Effector memory CD4-positive, alpha-beta T cell (primary cell): Measurements from ENCODE around the gene IL33.

Source experiments
- DNase-seq, 3 donors: peaks; one replicate each; pipeline ENCODE4 v3.0.0-alpha.2; 2020
- H3K27ac ChIP-seq: 2 replicates; pipeline ENCODE4 v1.7.0; 2013; ENCODE audit warnings: mild to moderate bottlenecking, low read length, moderate library complexity; ENCODE audit not compliant: insufficient read depth, poor library complexity, severe bottlenecking
- H3K27me3 ChIP-seq: replicated peaks from 2 replicates; pipeline ENCODE4 v1.7.0; 2013; ENCODE audit warnings: mild to moderate bottlenecking, low read length; ENCODE audit not compliant: insufficient read depth, control insufficient read depth, poor library complexity, severe bottlenecking
- H3K36me3 ChIP-seq: 2 replicates; pipeline ENCODE4 v1.7.0; 2013; ENCODE audit warnings: mild to moderate bottlenecking, low read length, moderate library complexity; ENCODE audit not compliant: control insufficient read depth, insufficient read depth
- H3K4me1 ChIP-seq: 2 replicates; pipeline ENCODE4 v1.7.0; 2013; ENCODE audit warnings: low read length, mild to moderate bottlenecking; ENCODE audit not compliant: control insufficient read depth, insufficient read depth, poor library complexity, severe bottlenecking
- H3K4me3 ChIP-seq: 2 replicates; pipeline ENCODE4 v1.7.0; 2013; ENCODE audit warnings: low read length, low read depth, mild to moderate bottlenecking; ENCODE audit not compliant: insufficient read depth, poor library complexity, severe bottlenecking
- H3K9me3 ChIP-seq: 2 replicates; pipeline ENCODE4 v1.7.0; 2013; ENCODE audit warnings: mild to moderate bottlenecking, low read length, moderate library complexity; ENCODE audit not compliant: control insufficient read depth

IL33 gene

DNA sequence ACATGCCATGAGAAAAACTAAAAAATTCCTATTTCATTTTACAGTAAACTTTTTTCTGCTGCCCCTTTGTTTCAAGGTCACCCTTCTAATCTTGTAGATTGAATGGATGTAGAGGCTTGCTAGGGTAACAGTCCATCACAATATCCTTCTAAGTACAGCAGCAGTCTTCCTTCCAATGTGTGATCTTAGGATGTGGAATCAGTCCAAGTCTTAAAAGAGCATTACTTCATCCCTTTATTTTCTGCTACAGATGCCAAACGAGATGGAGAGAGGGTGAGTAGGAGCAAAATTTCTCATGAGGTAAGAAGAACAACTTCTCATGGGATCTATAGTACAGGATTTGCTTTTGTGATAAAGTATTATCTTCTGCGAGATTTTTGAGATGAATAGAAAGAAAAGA, 704 bp upstream of the IL33 start:
- H3K4me3 ChIP-seq = no peak overlapping the region
- H3K4me1 ChIP-seq = no peaks in the 10 kb centered on the region
- DNase-seq = no peak
- H3K9me3 ChIP-seq = peaks cover 3% of the 10 kb centered on the region
- no peak overlapping the region for H3K27ac ChIP-seq
- no peaks in the 10 kb centered on the region for H3K36me3 ChIP-seq
- peaks cover 3% of the 10 kb centered on the region for H3K27me3 ChIP-seq

DNA sequence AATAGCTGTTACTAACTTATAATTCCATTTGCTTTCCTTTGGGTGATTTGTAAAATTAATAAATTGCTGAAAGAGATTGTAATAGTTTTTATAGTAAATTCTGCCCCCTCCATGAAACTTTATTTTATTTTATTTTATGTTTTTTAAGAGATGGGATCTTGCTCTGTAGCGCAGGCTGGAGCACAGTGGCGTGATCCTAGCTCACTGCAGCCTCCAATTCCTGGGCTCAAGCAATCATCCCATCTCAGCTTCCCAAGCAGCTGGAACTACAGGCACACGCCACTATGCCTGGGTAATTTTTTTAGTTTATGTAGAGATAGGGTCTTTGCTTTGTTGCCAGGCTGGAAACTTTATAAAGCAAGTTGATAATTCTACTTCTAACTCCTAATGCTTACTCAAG, 395 bp downstream of the IL33 start:
- no peak overlapping the region for H3K27ac ChIP-seq
- no peaks in the 10 kb centered on the region for H3K36me3 ChIP-seq
- H3K4me1 ChIP-seq = no peaks in the 10 kb centered on the region
- no peak overlapping the region for H3K4me3 ChIP-seq
- H3K9me3 ChIP-seq = no peaks in the 10 kb centered on the region
- H3K27me3 ChIP-seq = peaks cover 3% of the 10 kb centered on the region
- DNase-seq = no peak

DNA sequence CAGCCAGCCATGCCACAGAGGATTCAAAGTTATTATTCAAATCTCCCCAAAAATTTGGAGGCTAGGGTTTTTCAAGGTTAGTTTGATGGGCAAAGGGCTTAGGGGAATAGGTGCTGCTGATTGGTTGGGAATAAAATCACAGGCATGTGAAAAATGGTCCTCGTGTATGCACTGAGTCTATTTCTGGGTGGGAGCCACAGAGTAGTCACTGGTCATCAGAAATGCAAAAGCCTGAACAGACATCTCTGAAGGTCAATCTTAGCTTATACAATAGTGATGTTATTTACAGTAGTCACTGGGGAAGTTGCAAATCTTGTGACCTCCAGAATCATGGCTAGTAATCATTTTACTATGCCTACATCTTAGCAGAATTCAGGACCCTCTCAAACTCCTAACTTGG, 1.3 kb downstream of the IL33 start:
- no peaks in the 10 kb centered on the region for H3K36me3 ChIP-seq
- H3K27ac ChIP-seq = no peak overlapping the region
- H3K4me1 ChIP-seq = no peaks in the 10 kb centered on the region
- no peak for DNase-seq
- H3K4me3 ChIP-seq = no peak overlapping the region
- no peaks in the 10 kb centered on the region for H3K9me3 ChIP-seq
- H3K27me3 ChIP-seq = peaks cover 3% of the 10 kb centered on the region

DNA sequence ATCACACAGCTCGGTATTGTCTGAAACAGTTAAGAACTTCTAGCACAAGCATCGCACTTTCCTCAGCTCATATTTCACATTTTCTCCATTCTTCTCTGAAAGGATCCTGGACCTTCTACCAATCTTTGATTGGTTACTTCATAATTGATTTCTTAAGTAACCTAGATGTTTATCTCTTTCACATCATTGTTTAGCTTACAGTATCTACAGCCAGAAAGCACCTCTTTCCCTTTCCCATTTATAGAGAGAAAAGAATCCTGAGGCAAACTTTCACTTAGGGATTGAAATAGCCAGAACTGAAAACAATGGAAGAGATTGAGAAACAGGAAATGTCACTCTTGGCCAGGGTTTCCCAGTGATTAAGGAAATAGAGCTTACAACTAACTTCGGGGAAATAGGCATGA, 2.5 kb downstream of the IL33 start:
- Histone ChIP-seq H3K9me3 (no peaks in the 10 kb centered on the region), H3K27ac (no peak overlapping the region), H3K27me3 (peaks cover 3% of the 10 kb centered on the region), H3K4me3 (no peak overlapping the region), H3K36me3 (no peaks in the 10 kb centered on the region), H3K4me1 (no peaks in the 10 kb centered on the region)
- no peak for DNase-seq

DNA sequence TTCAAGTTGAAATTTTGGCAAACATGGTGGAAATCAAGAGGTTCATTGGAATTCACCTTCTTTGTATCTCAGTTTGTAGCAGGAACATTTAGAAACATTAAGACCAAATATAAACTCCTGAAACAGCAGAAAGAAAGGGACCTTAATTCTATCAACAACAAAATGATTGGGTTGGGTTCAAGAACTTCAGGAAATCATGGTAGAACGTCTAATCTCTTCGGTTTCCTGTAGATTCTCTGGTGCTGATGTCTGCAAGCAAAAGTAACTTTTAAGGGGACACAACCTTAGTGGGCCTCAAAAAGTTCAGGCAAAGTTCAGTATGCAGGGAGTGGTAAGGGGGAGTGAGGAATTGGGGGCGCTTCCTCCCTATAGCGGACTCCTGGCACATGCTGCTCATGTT, 3.4 kb downstream of the IL33 start:
- Histone ChIP-seq H3K4me1 (no peaks in the 10 kb centered on the region), H3K27me3 (peaks cover 3% of the 10 kb centered on the region), H3K36me3 (no peaks in the 10 kb centered on the region), H3K9me3 (no peaks in the 10 kb centered on the region), H3K27ac (no peak overlapping the region), H3K4me3 (no peak overlapping the region)
- DNase-seq = no peak

DNA sequence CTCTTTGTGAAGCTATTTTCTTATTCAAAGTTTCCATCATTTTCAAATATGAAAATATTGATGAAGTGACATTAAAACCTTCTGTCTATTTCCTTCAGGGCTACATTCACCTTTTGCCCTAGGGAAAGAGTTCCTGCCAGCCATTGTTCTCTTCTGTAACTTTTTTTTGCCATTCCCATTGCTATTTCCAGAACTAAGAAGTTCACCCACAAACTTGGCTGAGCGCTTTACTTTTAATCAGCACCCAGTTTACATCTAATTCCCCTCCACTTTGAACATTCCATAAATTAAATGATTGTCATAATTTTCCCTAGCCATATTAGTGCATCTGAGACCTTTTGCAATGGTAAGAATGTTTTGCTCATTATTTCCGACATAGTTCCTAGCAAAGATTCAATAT, 4.4 kb downstream of the IL33 start:
- Histone ChIP-seq H3K4me3 (no peak overlapping the region), H3K4me1 (no peaks in the 10 kb centered on the region), H3K9me3 (no peaks in the 10 kb centered on the region), H3K36me3 (no peaks in the 10 kb centered on the region), H3K27me3 (no peaks in the 10 kb centered on the region), H3K27ac (no peak overlapping the region)
- DNase-seq = no peak

DNA sequence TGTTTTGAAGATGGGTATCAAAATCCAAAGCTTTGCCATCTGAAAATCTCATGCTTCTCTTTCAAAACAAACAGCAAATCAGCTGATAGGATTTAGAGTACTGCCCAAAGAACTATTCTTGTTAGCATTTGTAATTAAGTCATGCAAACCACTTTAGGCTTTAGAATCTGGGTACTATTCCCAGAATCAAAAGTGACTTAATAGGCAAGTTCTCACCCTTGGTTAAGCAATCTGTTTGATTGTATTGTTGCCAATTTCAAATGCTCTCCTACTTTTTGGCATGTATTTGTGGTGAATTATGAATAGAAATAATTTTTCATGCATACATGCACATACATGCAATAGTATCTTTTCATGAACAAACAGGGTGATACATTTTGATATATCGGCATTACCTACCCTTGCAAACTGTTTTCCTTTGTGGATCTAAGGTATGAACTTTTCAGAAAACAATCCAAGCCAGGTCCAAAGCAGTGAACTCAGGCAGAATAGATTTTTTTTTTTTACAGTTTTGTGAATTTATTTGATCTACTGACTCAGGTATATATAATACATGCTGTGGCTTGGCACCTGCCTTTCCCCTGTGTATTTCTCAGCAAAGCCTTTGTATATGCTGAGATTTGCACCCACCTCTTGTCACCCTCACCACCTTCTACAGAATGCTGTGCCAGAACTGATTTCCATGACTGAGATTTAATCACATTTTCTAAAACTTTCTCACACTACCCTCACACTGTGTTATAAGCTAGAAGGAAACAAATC, 9.0 kb downstream of the IL33 start:
- H3K9me3 ChIP-seq = no peaks in the 10 kb centered on the region
- H3K27me3 ChIP-seq = no peaks in the 10 kb centered on the region
- no peaks in the 10 kb centered on the region for H3K4me1 ChIP-seq
- no peaks in the 10 kb centered on the region for H3K36me3 ChIP-seq
- no peak overlapping the region for H3K4me3 ChIP-seq
- H3K27ac ChIP-seq = no peak overlapping the region
- DNase-seq = no peak

DNA sequence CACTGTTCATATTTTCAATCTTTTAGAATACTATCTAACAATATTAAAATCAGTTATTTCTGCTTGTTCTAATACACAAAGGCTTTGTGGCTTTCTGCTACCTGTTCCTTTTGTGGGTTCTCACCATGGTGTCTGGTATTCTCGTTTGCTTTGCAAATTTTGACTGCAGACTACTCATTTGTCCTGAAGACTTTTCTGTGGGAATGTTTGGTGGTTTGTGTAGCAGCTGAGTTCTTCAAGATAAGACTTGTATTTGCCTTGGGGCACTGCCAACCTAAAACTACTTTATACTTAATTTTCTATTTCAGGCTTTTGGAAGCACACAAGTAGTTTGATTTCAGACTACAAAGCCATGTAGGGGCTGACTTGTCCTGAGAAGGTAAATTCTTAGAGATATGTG, 11.1 kb downstream of the IL33 start:
- H3K27me3 ChIP-seq = no peaks in the 10 kb centered on the region
- no peak overlapping the region for H3K4me3 ChIP-seq
- no peaks in the 10 kb centered on the region for H3K4me1 ChIP-seq
- H3K9me3 ChIP-seq = no peaks in the 10 kb centered on the region
- DNase-seq = no peak
- no peaks in the 10 kb centered on the region for H3K36me3 ChIP-seq
- H3K27ac ChIP-seq = no peak overlapping the region

DNA sequence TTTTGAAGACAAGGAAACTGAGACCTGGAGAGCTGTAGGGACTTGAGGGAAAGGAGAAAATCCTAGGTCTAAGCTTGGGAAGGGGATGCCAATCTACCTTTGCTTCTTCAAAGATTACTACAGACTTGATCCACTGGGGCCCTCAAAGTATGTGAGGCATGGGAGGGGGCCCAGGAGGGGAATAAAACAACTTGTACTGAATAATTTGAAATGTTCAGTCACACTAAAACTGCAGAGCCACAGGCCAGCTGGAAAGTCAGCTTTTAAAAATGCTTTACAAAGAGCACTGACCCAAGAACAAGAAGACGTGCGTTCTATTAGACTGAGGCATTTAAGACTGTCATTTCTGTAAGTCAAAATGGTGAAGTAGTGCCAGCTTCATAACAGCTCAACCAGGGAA, 13.6 kb downstream of the IL33 start:
- Histone ChIP-seq H3K27me3 (no peaks in the 10 kb centered on the region), H3K4me3 (no peak overlapping the region), H3K4me1 (no peaks in the 10 kb centered on the region), H3K36me3 (no peaks in the 10 kb centered on the region), H3K9me3 (no peaks in the 10 kb centered on the region), H3K27ac (no peak overlapping the region)
- no peak for DNase-seq

DNA sequence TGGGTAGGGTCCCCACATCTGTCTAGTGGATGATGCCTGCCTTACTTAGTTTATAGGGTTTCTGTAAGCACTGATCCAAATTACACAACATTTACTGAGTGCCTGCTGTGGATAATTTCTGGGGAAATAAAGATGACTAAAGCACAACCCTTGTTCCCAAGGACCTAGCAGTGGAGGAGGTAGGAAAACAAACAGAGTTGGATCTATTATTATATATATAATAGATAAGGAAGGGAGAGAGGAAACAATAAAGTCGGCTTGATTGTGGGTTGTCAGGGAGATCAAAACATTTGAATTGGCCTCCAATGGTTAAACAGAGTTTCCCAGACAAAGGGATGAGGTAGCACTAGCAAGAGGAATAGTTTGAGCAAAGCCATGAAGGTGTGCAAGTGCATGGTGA, 14.0 kb downstream of the IL33 start:
- H3K4me3 ChIP-seq = no peak overlapping the region
- H3K4me1 ChIP-seq = no peaks in the 10 kb centered on the region
- H3K27me3 ChIP-seq = no peaks in the 10 kb centered on the region
- no peak overlapping the region for H3K27ac ChIP-seq
- H3K36me3 ChIP-seq = no peaks in the 10 kb centered on the region
- H3K9me3 ChIP-seq = no peaks in the 10 kb centered on the region
- no peak for DNase-seq
